GM18868 (cell line): ENCODE data around the gene STYXL1.
"Not testable (repeated sequence)": the region's sequence is repeated elsewhere in the genome, so short reads cannot be mapped to it uniquely, and the experiment has no call there.

ENCODE experiments used
- ATAC-seq: cut with Tn5 transposase; IDR thresholded peaks from one replicate; pipeline ENCODE4 v1.9.1; 2021; ENCODE audit warnings: mild to moderate bottlenecking, moderate library complexity; ENCODE audit not compliant: unreplicated experiment

STYXL1 gene

GRCh38 chr7:76047811-76048667 is at the start of gene STYXL1, which contains the start of gene MDH2:
STYXL1 (minus strand) TSS chr7:76048000; CDS start chr7:76030523, 17,477 bp downstream.
MDH2 (plus strand) TSS chr7:76048106; CDS start chr7:76048161, 55 bp downstream.
- ATAC-seq, result peak; percentile 96

- no peak for ATAC-seq
Measured at GRCh38 chr7:76095908-76096307, 48.1 kb upstream of the STYXL1 start.

- ATAC-seq, result not testable (repeated sequence)
Measured at GRCh38 chr7:76094326-76094725, 46.5 kb upstream of the STYXL1 start.

GRCh38 chr7:76093531-76093930 is 45.7 kb upstream of the STYXL1 start:
- not testable (repeated sequence) for ATAC-seq

GRCh38 chr7:76091506-76091905 is 43.7 kb upstream of the STYXL1 start:
- no peak for ATAC-seq

- ATAC-seq, result no peak
Measured at GRCh38 chr7:76089865-76090475, 42.2 kb upstream of the STYXL1 start.

- ATAC-seq, result not testable (repeated sequence)
Measured at GRCh38 chr7:76087362-76087791, 39.6 kb upstream of the STYXL1 start.

- ATAC-seq, result no peak
Measured at GRCh38 chr7:76086070-76086469, 38.3 kb upstream of the STYXL1 start.

GRCh38 chr7:76084115-76084514 is 36.3 kb upstream of the STYXL1 start:
- not testable (repeated sequence) for ATAC-seq

- no peak for ATAC-seq
Measured at GRCh38 chr7:76080204-76080603, 32.4 kb upstream of the STYXL1 start.

- no peak for ATAC-seq
Measured at GRCh38 chr7:76077435-76077834, 29.6 kb upstream of the STYXL1 start.

- ATAC-seq, result no peak
Measured at GRCh38 chr7:76076995-76077394, 29.2 kb upstream of the STYXL1 start.

GRCh38 chr7:76074972-76075370 is 27.2 kb upstream of the STYXL1 start:
- ATAC-seq, result no peak

GRCh38 chr7:76074306-76074971 is 26.6 kb upstream of the STYXL1 start:
- ATAC-seq, result no peak

- no peak for ATAC-seq
Measured at GRCh38 chr7:76073335-76073990, 25.7 kb upstream of the STYXL1 start.

GRCh38 chr7:76072243-76073148 is 24.7 kb upstream of the STYXL1 start:
- ATAC-seq, result no peak

- no peak for ATAC-seq
Measured at GRCh38 chr7:76071316-76072242, 23.8 kb upstream of the STYXL1 start.

GRCh38 chr7:76069238-76069638 is 21.4 kb upstream of the STYXL1 start:
- no peak for ATAC-seq
